ENCODE measurements around the gene IFT25.

DNA sequence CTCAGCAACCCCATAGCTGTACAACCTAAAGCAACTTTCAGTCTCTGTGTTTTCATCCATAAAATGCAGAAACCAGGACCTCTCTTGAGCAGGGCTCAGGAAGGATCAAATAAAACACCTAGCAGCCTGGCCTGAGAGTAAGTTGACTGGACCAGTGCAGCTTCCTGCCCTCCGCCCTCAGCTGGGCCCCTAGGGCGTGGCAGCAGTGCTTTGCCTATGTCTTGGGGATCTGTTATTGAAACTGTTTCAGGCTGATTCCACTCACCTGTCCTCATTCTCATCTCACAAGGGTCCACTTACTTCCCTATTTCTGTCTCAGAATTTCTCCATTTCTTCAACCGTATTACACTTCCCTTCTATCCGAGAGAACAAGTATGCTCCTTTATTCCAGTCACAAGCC, 18.0 kb upstream of the IFT25 start:
- TF ChIP-seq, protein P1, sequence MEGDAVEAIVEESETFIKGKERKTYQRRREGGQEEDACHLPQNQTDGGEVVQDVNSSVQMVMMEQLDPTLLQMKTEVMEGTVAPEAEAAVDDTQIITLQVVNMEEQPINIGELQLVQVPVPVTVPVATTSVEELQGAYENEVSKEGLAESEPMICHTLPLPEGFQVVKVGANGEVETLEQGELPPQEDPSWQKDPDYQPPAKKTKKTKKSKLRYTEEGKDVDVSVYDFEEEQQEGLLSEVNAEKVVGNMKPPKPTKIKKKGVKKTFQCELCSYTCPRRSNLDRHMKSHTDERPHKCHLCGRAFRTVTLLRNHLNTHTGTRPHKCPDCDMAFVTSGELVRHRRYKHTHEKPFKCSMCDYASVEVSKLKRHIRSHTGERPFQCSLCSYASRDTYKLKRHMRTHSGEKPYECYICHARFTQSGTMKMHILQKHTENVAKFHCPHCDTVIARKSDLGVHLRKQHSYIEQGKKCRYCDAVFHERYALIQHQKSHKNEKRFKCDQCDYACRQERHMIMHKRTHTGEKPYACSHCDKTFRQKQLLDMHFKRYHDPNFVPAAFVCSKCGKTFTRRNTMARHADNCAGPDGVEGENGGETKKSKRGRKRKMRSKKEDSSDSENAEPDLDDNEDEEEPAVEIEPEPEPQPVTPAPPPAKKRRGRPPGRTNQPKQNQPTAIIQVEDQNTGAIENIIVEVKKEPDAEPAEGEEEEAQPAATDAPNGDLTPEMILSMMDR (conservative IDR thresholded peaks at IDR 0.05; ENCODE audit: low read depth in 2 of 2) = no peak
- TF ChIP-seq POLR2AphosphoS5 (IDR thresholded peaks at IDR 0.05; ENCODE audit: low read depth) (no peak), EZH2 (IDR thresholded peaks at IDR 0.05; ENCODE audit: low read depth, unreplicated experiment) (no peak), EZH2phosphoT487 (IDR thresholded peaks at IDR 0.05; ENCODE audit: unreplicated experiment) (no peak), CREB1 (CRISPR knock-in tag; IDR thresholded peaks at IDR 0.05; ENCODE audit: low read depth) (no peak), ZNF114 (CRISPR knock-in tag; IDR thresholded peaks at IDR 0.05) (no peak), JUNB (IDR thresholded peaks at IDR 0.05; ENCODE audit: unreplicated experiment) (no peak), STAT1 (IDR thresholded peaks at IDR 0.05; ENCODE audit: unreplicated experiment) (no peak)
- TF ChIP-seq, protein P2, sequence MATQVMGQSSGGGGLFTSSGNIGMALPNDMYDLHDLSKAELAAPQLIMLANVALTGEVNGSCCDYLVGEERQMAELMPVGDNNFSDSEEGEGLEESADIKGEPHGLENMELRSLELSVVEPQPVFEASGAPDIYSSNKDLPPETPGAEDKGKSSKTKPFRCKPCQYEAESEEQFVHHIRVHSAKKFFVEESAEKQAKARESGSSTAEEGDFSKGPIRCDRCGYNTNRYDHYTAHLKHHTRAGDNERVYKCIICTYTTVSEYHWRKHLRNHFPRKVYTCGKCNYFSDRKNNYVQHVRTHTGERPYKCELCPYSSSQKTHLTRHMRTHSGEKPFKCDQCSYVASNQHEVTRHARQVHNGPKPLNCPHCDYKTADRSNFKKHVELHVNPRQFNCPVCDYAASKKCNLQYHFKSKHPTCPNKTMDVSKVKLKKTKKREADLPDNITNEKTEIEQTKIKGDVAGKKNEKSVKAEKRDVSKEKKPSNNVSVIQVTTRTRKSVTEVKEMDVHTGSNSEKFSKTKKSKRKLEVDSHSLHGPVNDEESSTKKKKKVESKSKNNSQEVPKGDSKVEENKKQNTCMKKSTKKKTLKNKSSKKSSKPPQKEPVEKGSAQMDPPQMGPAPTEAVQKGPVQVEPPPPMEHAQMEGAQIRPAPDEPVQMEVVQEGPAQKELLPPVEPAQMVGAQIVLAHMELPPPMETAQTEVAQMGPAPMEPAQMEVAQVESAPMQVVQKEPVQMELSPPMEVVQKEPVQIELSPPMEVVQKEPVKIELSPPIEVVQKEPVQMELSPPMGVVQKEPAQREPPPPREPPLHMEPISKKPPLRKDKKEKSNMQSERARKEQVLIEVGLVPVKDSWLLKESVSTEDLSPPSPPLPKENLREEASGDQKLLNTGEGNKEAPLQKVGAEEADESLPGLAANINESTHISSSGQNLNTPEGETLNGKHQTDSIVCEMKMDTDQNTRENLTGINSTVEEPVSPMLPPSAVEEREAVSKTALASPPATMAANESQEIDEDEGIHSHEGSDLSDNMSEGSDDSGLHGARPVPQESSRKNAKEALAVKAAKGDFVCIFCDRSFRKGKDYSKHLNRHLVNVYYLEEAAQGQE (IDR thresholded peaks at IDR 0.05; ENCODE audit: unreplicated experiment) = no peak
- TF ChIP-seq, protein P3, sequence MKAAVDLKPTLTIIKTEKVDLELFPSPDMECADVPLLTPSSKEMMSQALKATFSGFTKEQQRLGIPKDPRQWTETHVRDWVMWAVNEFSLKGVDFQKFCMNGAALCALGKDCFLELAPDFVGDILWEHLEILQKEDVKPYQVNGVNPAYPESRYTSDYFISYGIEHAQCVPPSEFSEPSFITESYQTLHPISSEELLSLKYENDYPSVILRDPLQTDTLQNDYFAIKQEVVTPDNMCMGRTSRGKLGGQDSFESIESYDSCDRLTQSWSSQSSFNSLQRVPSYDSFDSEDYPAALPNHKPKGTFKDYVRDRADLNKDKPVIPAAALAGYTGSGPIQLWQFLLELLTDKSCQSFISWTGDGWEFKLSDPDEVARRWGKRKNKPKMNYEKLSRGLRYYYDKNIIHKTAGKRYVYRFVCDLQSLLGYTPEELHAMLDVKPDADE (IDR thresholded peaks at IDR 0.05) = no peak
- TF ChIP-seq, protein P4, sequence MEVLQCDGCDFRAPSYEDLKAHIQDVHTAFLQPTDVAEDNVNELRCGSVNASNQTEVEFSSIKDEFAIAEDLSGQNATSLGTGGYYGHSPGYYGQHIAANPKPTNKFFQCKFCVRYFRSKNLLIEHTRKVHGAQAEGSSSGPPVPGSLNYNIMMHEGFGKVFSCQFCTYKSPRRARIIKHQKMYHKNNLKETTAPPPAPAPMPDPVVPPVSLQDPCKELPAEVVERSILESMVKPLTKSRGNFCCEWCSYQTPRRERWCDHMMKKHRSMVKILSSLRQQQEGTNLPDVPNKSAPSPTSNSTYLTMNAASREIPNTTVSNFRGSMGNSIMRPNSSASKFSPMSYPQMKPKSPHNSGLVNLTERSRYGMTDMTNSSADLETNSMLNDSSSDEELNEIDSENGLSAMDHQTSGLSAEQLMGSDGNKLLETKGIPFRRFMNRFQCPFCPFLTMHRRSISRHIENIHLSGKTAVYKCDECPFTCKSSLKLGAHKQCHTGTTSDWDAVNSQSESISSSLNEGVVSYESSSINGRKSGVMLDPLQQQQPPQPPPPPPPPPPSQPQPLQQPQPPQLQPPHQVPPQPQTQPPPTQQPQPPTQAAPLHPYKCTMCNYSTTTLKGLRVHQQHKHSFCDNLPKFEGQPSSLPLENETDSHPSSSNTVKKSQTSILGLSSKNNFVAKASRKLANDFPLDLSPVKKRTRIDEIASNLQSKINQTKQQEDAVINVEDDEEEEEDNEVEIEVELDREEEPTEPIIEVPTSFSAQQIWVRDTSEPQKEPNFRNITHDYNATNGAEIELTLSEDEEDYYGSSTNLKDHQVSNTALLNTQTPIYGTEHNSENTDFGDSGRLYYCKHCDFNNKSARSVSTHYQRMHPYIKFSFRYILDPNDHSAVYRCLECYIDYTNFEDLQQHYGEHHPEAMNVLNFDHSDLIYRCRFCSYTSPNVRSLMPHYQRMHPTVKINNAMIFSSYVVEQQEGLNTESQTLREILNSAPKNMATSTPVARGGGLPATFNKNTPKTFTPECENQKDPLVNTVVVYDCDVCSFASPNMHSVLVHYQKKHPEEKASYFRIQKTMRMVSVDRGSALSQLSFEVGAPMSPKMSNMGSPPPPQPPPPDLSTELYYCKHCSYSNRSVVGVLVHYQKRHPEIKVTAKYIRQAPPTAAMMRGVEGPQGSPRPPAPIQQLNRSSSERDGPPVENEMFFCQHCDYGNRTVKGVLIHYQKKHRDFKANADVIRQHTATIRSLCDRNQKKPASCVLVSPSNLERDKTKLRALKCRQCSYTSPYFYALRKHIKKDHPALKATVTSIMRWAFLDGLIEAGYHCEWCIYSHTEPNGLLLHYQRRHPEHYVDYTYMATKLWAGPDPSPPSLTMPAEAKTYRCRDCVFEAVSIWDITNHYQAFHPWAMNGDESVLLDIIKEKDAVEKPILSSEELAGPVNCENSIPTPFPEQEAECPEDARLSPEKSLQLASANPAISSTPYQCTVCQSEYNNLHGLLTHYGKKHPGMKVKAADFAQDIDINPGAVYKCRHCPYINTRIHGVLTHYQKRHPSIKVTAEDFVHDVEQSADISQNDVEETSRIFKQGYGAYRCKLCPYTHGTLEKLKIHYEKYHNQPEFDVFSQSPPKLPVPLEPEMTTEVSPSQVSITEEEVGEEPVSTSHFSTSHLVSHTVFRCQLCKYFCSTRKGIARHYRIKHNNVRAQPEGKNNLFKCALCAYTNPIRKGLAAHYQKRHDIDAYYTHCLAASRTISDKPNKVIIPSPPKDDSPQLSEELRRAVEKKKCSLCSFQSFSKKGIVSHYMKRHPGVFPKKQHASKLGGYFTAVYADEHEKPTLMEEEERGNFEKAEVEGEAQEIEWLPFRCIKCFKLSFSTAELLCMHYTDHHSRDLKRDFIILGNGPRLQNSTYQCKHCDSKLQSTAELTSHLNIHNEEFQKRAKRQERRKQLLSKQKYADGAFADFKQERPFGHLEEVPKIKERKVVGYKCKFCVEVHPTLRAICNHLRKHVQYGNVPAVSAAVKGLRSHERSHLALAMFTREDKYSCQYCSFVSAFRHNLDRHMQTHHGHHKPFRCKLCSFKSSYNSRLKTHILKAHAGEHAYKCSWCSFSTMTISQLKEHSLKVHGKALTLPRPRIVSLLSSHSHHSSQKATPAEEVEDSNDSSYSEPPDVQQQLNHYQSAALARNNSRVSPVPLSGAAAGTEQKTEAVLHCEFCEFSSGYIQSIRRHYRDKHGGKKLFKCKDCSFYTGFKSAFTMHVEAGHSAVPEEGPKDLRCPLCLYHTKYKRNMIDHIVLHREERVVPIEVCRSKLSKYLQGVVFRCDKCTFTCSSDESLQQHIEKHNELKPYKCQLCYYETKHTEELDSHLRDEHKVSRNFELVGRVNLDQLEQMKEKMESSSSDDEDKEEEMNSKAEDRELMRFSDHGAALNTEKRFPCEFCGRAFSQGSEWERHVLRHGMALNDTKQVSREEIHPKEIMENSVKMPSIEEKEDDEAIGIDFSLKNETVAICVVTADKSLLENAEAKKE (CRISPR knock-in tag; IDR thresholded peaks at IDR 0.05) = no peak

All from GM23338 (cell line).